ENCODE data around the gene RGS12. TPM values are rescaled to one million over a fixed set of nuclear protein-coding genes. Genes with fewer than 3 reads are reported as not detected.

Gene RGS12
- total and polyA plus RNA-seq, 2 of the 13 experiments (the other 11 are each of a cell fraction or from before 2014, with no cell fraction given): 21.0 to 27.7 TPM

DNA sequence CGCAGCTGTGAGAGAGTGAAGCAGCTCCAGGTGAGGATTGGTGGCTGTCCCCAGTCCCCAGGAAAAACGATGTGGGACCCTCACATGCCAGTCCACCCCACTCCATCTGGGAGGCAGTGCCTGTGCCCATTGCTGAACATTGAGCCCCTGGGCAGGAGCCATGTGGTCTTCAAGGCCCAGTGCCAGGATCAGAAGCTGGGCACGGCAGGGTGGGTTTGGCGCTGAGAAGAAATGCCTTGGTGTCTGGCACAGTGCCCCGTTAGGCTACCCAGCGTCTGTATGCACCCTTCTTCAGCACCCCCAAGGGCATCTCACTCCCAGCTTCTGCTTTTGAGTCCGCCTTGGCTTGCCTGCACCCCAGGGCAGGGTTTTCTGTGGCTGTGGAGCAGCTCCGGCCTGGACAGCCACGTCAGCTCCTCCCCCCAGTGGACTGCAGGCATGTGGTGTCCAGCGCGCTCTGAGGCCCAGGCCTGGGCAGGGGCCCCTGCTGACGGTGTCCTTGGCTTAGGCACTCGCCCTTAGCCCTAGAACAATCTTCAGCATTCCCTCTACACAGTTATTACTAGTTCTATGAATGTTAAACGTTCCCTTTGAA, 28.6 kb downstream of the RGS12 start (continued):
- TF ChIP-seq GABPB1 (CRISPR knock-in tag; IDR thresholded peaks at IDR 0.05) (no peak), ZNF30 (CRISPR knock-in tag; IDR thresholded peaks at IDR 0.05) (no peak), ZNF775 (CRISPR knock-in tag; IDR thresholded peaks at IDR 0.05; ENCODE audit: borderline replicate concordance) (no peak), ZNF556 (CRISPR knock-in tag; IDR thresholded peaks at IDR 0.05; ENCODE audit: borderline replicate concordance) (no peak), EED (CRISPR knock-in tag; IDR thresholded peaks at IDR 0.05) (no peak), ISX (CRISPR knock-in tag; conservative IDR thresholded peaks at IDR 0.05) (no peak), HMG20B (CRISPR knock-in tag; conservative IDR thresholded peaks at IDR 0.05) (no peak), MAFK (conservative IDR thresholded peaks at IDR 0.05 in 1 of 2, IDR thresholded peaks at IDR 0.05 in 1 of 2; ENCODE audit: low read length in 2 of 2) (no peak)

DNA sequence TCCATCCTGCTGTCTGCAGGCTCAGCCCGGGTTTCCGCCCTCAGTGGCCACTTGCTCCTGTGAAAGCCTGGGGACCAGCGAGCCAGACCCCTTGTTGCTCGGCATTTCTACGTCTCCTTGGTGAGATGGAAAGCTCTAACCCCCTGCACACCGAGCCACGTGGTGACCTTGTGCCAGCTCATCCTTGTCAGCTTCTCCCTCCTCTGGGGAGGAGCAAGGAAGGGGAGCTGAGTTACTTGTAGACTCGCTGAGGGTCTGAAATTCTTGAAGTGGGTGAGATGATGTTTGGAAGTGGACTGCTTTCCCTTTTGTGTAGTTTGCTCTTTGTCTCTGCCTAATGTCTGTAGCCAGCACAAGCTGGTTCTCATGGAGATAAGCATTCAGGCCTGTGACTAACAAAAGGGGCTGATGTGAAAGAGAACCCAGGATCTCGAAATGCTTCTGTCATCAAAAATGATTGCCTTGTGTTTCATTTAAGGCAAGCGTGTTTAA, 29.3 kb downstream of the RGS12 start:
- no TSS peak for BruUV-seq (replicated peaks)
- no peak for FAIRE-seq
- no peak overlapping the region for H3K27ac ChIP-seq (ENCODE audit: extremely low read length, insufficient read depth, low read length)
- no peak for ATAC-seq
- DNase-seq (ENCODE audit: low spot score): no peak
- TF ChIP-seq ZNF282 (IDR thresholded peaks at IDR 0.05; ENCODE audit: partially characterized antibody) (no peak), MAFF (IDR thresholded peaks at IDR 0.05; ENCODE audit: low read depth, low read length) (peak; percentile 63), POLR2AphosphoS5 (IDR thresholded peaks at IDR 0.05; ENCODE audit: low read depth, low read length) (no peak), ATF7-NPFF (CRISPR knock-in tag; IDR thresholded peaks at IDR 0.05; ENCODE audit: low read depth) (no peak), MAFK (conservative IDR thresholded peaks at IDR 0.05 in 1 of 2, IDR thresholded peaks at IDR 0.05 in 1 of 2; ENCODE audit: low read length in 2 of 2) (peak; percentile 58 to 83), POGZ (CRISPR knock-in tag; IDR thresholded peaks at IDR 0.05) (no peak)
- in situ Hi-C loops (cut with HindIII; ENCODE audit: extremely low pct_ligation_motif_present, low pct_unique_long_range_greater_than_20kb): no loop called here
- ChIA-PET POLR2A (no interaction called here), CTCF (ENCODE audit: low intra/inter-chr PET ratio, low total read pairs) (no interaction called here)
- H3K4me3 ChIP-seq (replicated peaks in 1 of 3; ENCODE audit: insufficient read depth in 1 of 3, low read depth in 2 of 3, low read length in 3 of 3): no peak overlapping the region
- WGBS (ENCODE audit: low lambda C conversion rate): 94% methylated on average over 10 of the region's 10 CpGs
- H2AFZ ChIP-seq (ENCODE audit: low read length): no peak overlapping the region
- H3K27me3 ChIP-seq (ENCODE audit: control insufficient read depth in 1 of 2, insufficient read depth in 2 of 2, low read length in 2 of 2): no peaks in the 10 kb centered on the region
- no peak overlapping the region for H3K4me2 ChIP-seq (ENCODE audit: low read depth, low read length)
- H3K9me3 ChIP-seq (ENCODE audit: low read length): no peaks in the 10 kb centered on the region
- no peaks in the 10 kb centered on the region for H4K20me1 ChIP-seq (ENCODE audit: insufficient read depth, low read length)
- peaks cover 12 to 20% of the 10 kb centered on the region in 2 experiments; a peak in 4 of 5 replicates for H3K36me3 ChIP-seq (replicated peaks in 1 of 2; ENCODE audit: control insufficient read depth in 1 of 2, insufficient read depth in 2 of 2, low read length in 2 of 2)
- peaks cover 15% of the 10 kb centered on the region for H3K79me2 ChIP-seq (ENCODE audit: insufficient read depth, low read length)
- peaks cover 45% of the 10 kb centered on the region for H3K4me1 ChIP-seq (ENCODE audit: insufficient read depth, low read length)
- H3K9ac ChIP-seq (ENCODE audit: insufficient read depth, low read depth, low read length): no peak overlapping the region
- intact Hi-C loops (cut with micrococcal nuclease; ENCODE audit: unreplicated experiment): no loop called here

Data from HepG2 (cell line).